AG04450 (cell line): ENCODE data around the gene ERFE. TPM values are rescaled to one million over a fixed set of nuclear protein-coding genes. Genes with fewer than 3 reads are reported as not detected.

Experiments used
- CTCF ChIA-PET: fragments of 300-600, 350-600 bp; formaldehyde crosslinking; extraction: SDS; loops from one replicate; lab custom pipeline; 2022; ENCODE audit warnings: antibody characterized with exemption, inconsistent platforms; lab: Charles Lee
- POLR2A ChIA-PET: fragments of 350-600 bp; formaldehyde crosslinking; extraction: SDS; loops from one replicate; lab custom pipeline; 2021; ENCODE audit warnings: antibody characterized with exemption, inconsistent platforms; lab: Yijun Ruan, JAX
- DNase-seq: peaks from one replicate; pipeline ENCODE4 v3.0.0-alpha.2; 2011; ENCODE audit warnings: low read depth, low spot score
- H3K27ac ChIP-seq: one replicate; pipeline ENCODE4 v1.5.1; 2012; ENCODE audit warnings: low read depth, low read length, control low read depth
- H3K27me3 ChIP-seq: one replicate; pipeline ENCODE4 v1.6.0; 2012; ENCODE audit warnings: low read length; ENCODE audit not compliant: control insufficient read depth, insufficient read depth
- H3K4me3 ChIP-seq: 2 replicates; pipeline ENCODE4 v1.5.1; 2011; ENCODE audit warnings: mild to moderate bottlenecking, low read depth, low read length, control low read depth
- H3K9me3 ChIP-seq: 2 replicates; pipeline ENCODE4 v1.5.1; 2012; ENCODE audit warnings: low read length; ENCODE audit not compliant: control insufficient read depth, insufficient read depth
- CTCF ChIP-seq: IDR thresholded peaks from 2 replicates; pipeline ENCODE4 v1.5.1; 2011; ENCODE audit warnings: low read depth, low read length, control low read depth, inconsistent platforms
- polyA plus RNA-seq: library from polyadenylated mRNA; depleted of rRNA; stranded (reverse); fragments of >200 nt; gene quantifications from 2 replicates; pipeline ENCODE4 v1.2.3, GENCODE V29; 2011

The ERFE gene
- polyA plus RNA-seq, 1 experiment, result 2.4 TPM

DNA sequence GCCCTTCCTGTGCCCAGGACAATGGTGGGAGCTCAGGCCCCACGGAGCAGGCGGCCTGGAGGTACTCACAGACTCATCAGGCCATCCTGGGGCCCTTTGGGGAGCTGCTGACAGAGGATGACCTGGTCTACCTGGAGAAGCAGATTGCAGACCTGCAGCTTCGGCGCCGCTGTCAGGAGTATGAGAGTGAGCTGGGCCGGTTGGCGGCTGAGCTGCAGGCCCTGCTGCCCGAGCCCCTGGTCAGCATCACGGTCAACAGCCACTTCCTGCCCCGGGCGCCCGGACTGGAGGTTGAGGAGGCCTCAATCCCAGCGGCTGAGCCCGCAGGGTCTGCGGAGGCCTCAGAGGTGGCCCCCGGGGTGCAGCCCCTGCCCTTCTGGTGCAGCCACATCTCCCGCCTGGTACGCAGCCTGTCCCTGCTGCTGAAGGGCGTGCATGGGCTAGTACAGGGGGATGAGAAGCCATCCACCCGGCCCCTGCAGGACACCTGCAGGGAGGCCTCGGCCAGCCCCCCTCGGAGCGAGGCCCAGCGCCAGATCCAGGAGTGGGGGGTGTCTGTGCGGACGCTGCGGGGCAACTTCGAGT, 28.6 kb upstream of the ERFE start:
- no peaks in the 10 kb centered on the region for H3K27me3 ChIP-seq
- DNase-seq, result no peak
- no peak for TF ChIP-seq CTCF
- POLR2A ChIA-PET, result no interaction called here
- H3K27ac ChIP-seq, result no peak overlapping the region
- CTCF ChIA-PET, result no interaction called here
- H3K9me3 ChIP-seq, result peaks cover 4% of the 10 kb centered on the region; the same call in 1 of the 2 replicates
- H3K4me3 ChIP-seq, result no peak overlapping the region

DNA sequence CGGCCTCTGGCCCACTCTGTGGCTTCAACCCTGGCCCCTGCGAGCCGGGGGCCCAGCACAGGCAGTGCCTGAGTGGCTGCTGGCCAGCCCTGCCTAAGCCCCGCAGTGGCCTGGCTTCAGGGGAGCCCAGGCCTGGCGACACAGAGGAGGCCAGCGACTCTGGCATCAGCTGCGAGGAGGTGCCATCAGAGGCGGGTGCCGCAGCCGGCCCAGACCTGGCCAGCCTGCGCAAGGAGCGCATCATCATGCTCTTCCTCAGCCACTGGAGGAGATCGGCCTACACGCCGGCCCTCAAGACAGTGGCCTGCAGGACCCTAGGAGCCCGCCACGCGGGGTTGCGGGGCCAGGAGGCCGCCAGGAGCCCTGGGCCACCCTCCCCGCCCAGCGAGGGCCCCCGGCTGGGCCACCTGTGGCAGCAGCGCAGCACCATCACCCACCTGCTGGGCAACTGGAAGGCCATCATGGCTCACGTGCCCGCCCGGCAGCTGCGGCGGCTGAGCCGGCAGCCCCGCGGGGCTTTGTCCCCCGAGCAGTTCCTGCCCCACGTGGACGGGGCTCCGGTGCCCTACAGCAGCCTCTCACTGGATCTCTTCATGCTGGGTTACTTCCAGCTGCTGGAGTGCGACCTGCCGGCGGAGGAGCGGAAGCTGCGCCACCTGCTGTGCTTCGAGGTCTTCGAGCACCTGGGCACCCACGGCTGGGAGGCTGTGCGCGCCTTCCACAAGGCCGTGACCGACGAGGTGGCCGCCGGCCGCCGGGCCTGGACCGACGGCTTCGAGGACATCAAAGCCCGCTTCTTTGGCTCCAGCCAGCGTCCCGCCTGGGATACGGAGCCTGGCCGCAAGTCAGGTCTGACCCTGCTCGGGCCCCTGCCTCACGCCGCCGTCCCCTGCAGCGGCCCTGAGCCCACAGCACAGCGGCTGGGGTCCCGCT, 27.8 kb upstream of the ERFE start:
- no peak overlapping the region for H3K4me3 ChIP-seq
- H3K9me3 ChIP-seq, result peaks cover 4% of the 10 kb centered on the region; the same call in 1 of the 2 replicates
- ChIA-PET POLR2A (no interaction called here), CTCF (no interaction called here)
- H3K27ac ChIP-seq, result no peak overlapping the region
- H3K27me3 ChIP-seq, result no peaks in the 10 kb centered on the region
- no peak for DNase-seq
- no peak for TF ChIP-seq CTCF

- no peak for TF ChIP-seq CTCF
- POLR2A ChIA-PET, result no interaction called here
- no peaks in the 10 kb centered on the region for H3K27me3 ChIP-seq
- no peak overlapping the region for H3K4me3 ChIP-seq
- no peak overlapping the region for H3K27ac ChIP-seq
- peaks cover 4% of the 10 kb centered on the region; the same call in 1 of the 2 replicates for H3K9me3 ChIP-seq
- CTCF ChIA-PET, result no interaction called here
- DNase-seq, result no peak
These were observed 26.9 kb upstream of the ERFE start for GRCh38 chr2:238131761-238132462.

DNA sequence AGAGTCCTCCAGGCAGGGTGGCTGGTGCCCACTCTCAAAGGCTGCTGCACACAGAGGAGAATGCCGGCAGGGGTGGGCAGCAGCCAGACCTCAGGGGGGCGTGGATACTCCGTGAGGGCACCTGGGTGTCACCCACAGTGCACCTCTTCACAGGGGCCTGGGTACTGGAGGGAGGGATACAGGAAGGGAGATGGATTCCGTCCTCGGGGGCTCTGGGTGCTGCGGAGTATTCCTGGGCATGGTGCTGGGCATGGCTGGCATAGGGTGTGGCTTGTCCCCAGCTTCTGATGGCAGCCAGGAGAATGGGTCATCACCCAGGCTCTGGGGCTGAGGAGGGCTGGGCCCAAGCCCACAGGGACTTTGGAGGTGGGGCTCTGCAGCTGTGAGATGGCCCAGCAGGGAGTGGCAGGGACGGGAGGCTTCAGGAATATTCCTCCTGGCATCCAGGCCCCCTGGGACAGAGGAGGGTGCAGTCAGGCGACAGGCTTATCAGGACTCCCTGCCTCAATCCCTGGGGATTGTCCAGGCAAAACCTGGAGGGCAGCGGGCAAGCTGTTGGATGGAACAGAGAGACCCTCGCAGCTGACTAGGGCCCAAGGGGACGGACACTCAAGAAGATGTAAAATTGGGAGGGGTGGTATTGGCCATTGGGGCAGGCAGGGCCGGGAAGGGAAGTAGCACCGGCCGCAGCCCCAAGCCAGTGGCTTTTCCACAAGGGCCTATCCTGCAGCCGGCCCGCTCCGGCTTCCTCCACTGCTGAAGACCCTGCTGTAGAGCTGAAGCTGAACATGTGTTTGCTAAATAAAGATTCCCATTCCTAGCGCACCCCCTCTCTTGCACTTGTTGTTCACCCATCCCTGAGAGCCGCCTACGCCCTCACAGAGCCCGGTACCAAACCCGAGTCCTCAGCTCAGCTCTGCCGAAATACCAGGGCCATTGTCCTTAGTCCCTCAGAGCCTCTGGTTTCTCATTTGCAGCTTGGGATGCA, 26.0 kb upstream of the ERFE start:
- no peak for TF ChIP-seq CTCF
- Histone ChIP-seq H3K27me3 (no peaks in the 10 kb centered on the region), H3K9me3 (peaks cover 4% of the 10 kb centered on the region; the same call in 1 of the 2 replicates), H3K27ac (no peak overlapping the region), H3K4me3 (no peak overlapping the region)
- DNase-seq, result no peak
- ChIA-PET POLR2A (no interaction called here), CTCF (no interaction called here)
